Mucosa of descending colon (tissue), 3 donors: ENCODE data around the gene CRLF1. TPM values are rescaled to one million over a fixed set of nuclear protein-coding genes. Genes with fewer than 3 reads are reported as not detected.

ENCODE experiments used
- ATAC-seq: fragments of 200-7000 bp; cut with Tn5 transposase; one replicate; pipeline ENCODE4 v1.9.1; 2020; ENCODE audit warnings: mild to moderate bottlenecking, moderate library complexity
- DNase-seq, 3 donors: peaks; one replicate each; pipeline ENCODE4 v3.0.0-alpha.2; 2020
- H3K36me3 ChIP-seq: fragments of 200-600 bp; one replicate; pipeline ENCODE4 v1.8.0; 2021; ENCODE audit warnings: low read depth, mild to moderate bottlenecking
- H3K4me1 ChIP-seq: fragments of 200-600 bp; one replicate; pipeline ENCODE4 v1.8.0; 2021; ENCODE audit warnings: low read depth, mild to moderate bottlenecking
- H3K4me3 ChIP-seq: fragments of 200-600 bp; one replicate; pipeline ENCODE4 v1.8.0; 2021; ENCODE audit warnings: mild to moderate bottlenecking
- H3K9me3 ChIP-seq: fragments of 200-600 bp; one replicate; pipeline ENCODE4 v1.8.0; 2021; ENCODE audit warnings: mild to moderate bottlenecking
- CTCF ChIP-seq: fragments of 200-600 bp; IDR thresholded peaks from one replicate; pipeline ENCODE4 v1.8.0; 2022; ENCODE audit warnings: antibody characterized with exemption, mild to moderate bottlenecking
- intact Hi-C, 2 donors: fragments of 100-400 bp; cut with DNase I in 1 of 2; cut with micrococcal nuclease in 1 of 2; formaldehyde crosslinking; loops; one replicate each; pipeline versions ENCODE4 v1.11.0 to v1.11.1; 2022; cut with DNase I, micrococcal nuclease
- total RNA-seq, 3 donors: library from RNA; stranded (reverse); fragmentation: NEBNext Ultra II Directional in 2 of 3; extraction: Animal tissue kit (Norgen Biotek cat#: 25700) in 2 of 3; gene quantifications; one replicate each; pipeline versions ENCODE4 v1.2.1 to v1.2.4, GENCODE V29; 2021 to 2023
- donor health status: DM: no; HTN: no; CAD: no; lungs with moderate emphysema.
- donor health status: DM: no; HTN: no; CAD: no.
- donor health status: DM: no; HTN: yes; CAD: no.

CRLF1 gene
- total RNA-seq, 3 donors from 2014 or later, result 1.3 to 7.0 (median 6.6) TPM

- intact Hi-C loops, result no loop called here
- Histone ChIP-seq H3K36me3 (no peaks in the 10 kb centered on the region), H3K4me1 (no peaks in the 10 kb centered on the region), H3K9me3 (no peaks in the 10 kb centered on the region), H3K4me3 (no peak overlapping the region)
- no peak for TF ChIP-seq CTCF
- DNase-seq (no peak), ATAC-seq (no peak)
Measured at GRCh38 chr19:18618236-18618635, 11.6 kb upstream of the CRLF1 start.

- Histone ChIP-seq H3K9me3 (no peaks in the 10 kb centered on the region), H3K36me3 (no peaks in the 10 kb centered on the region), H3K4me1 (peaks cover 5% of the 10 kb centered on the region), H3K4me3 (no peak overlapping the region)
- intact Hi-C loops, result no loop called here
- TF ChIP-seq CTCF, result no peak
- DNase-seq (no peak), ATAC-seq (no peak)
Measured at GRCh38 chr19:18617562-18617961, 11.0 kb upstream of the CRLF1 start.

DNA sequence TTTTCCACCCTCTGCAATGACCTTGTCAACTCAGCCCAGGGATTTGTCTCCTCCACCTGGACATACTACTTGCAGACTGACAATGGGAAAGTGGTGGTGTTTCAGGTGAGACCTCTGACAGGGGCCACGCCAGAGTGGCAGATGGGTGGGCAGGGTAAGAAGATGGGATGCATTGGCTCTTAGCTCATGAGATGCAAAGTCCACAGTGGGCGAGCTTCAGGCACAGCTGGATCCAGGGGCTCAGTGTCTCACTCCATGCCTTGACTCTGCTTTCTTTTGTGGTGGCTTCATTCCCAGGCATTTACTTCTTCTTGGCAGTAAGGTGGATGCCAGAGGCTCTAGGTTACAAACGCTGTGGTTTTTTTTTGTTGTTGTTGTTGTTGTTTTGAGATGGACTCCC lies 9.4 kb upstream of the CRLF1 start:
- Histone ChIP-seq H3K36me3 (no peaks in the 10 kb centered on the region), H3K9me3 (no peaks in the 10 kb centered on the region), H3K4me1 (peaks cover 19% of the 10 kb centered on the region), H3K4me3 (no peak overlapping the region)
- intact Hi-C loops, result no loop called here
- DNase-seq (no peak), ATAC-seq (no peak)
- no peak for TF ChIP-seq CTCF

GRCh38 chr19:18613589-18614234 lies 7.1 kb upstream of the CRLF1 start:
- intact Hi-C loops, result no loop called here
- Histone ChIP-seq H3K9me3 (no peaks in the 10 kb centered on the region), H3K4me3 (no peak overlapping the region), H3K36me3 (no peaks in the 10 kb centered on the region), H3K4me1 (peaks cover 22% of the 10 kb centered on the region)
- ATAC-seq, result no peak
- no peak for DNase-seq
- TF ChIP-seq CTCF, result no peak

- DNase-seq (no peak), ATAC-seq (peak; percentile 17)
- intact Hi-C loops, result no loop called here
- Histone ChIP-seq H3K4me1 (peaks cover 22% of the 10 kb centered on the region), H3K9me3 (no peaks in the 10 kb centered on the region), H3K36me3 (no peaks in the 10 kb centered on the region), H3K4me3 (no peak within 1 kb of the TSS)
- TF ChIP-seq CTCF, result no peak
Measured at GRCh38 chr19:18612772-18613588, 6.4 kb upstream of the CRLF1 start, which contains the start of gene TMEM59L. Gene TMEM59L, plus strand, starts transcription at chr19:18612870. Its CDS starts 89 bp downstream, at chr19:18612959.
